HG03139 (cell line): Measurements from ENCODE around the gene CADPS.
"Not testable (repeated sequence)": the region's sequence is repeated elsewhere in the genome, so short reads cannot be mapped to it uniquely, and the experiment has no call there.

ENCODE experiments used
- ATAC-seq: cut with Tn5 transposase; IDR thresholded peaks from one replicate; pipeline ENCODE4 v1.9.1; 2021; ENCODE audit not compliant: unreplicated experiment

Gene CADPS

GRCh38 chr3:62602129-62602770 is 273.0 kb downstream of the CADPS start:
- no peak for ATAC-seq

GRCh38 chr3:62601238-62602070 is 273.8 kb downstream of the CADPS start:
- ATAC-seq = no peak

- ATAC-seq = no peak
Observed at GRCh38 chr3:62600033-62600432, 275.2 kb downstream of the CADPS start.

GRCh38 chr3:62597491-62597890 is 277.7 kb downstream of the CADPS start:
- no peak for ATAC-seq

GRCh38 chr3:62592408-62592807 is 282.8 kb downstream of the CADPS start:
- ATAC-seq = no peak

GRCh38 chr3:62589078-62589477 is 286.1 kb downstream of the CADPS start:
- no peak for ATAC-seq

- ATAC-seq = no peak
Observed at GRCh38 chr3:62587579-62588031, 287.6 kb downstream of the CADPS start.

- ATAC-seq = no peak
Observed at GRCh38 chr3:62587169-62587568, 288.0 kb downstream of the CADPS start.

- no peak for ATAC-seq
Observed at GRCh38 chr3:62586356-62586755, 288.9 kb downstream of the CADPS start.

GRCh38 chr3:62585861-62586260 is 289.4 kb downstream of the CADPS start:
- no peak for ATAC-seq

GRCh38 chr3:62584636-62585035 is 290.6 kb downstream of the CADPS start:
- ATAC-seq = no peak

- no peak for ATAC-seq
Observed at GRCh38 chr3:62582495-62583172, 292.6 kb downstream of the CADPS start.

GRCh38 chr3:62580485-62580884 is 294.7 kb downstream of the CADPS start:
- ATAC-seq = not testable (repeated sequence)

GRCh38 chr3:62577153-62577552 is 298.1 kb downstream of the CADPS start:
- ATAC-seq = no peak

- no peak for ATAC-seq
Observed at GRCh38 chr3:62574266-62574898, 300.8 kb downstream of the CADPS start.

- ATAC-seq = no peak
Observed at GRCh38 chr3:62571916-62572315, 303.3 kb downstream of the CADPS start.

GRCh38 chr3:62570888-62571287 is 304.3 kb downstream of the CADPS start:
- ATAC-seq = no peak

GRCh38 chr3:62569609-62570008 is 305.6 kb downstream of the CADPS start:
- ATAC-seq = no peak

- ATAC-seq = no peak
Observed at GRCh38 chr3:62567097-62568021, 307.9 kb downstream of the CADPS start.

- ATAC-seq = no peak
Observed at GRCh38 chr3:62566022-62566557, 309.1 kb downstream of the CADPS start.
